Measurements from ENCODE around the gene KCNMA1. TPM values are rescaled to one million over a fixed set of nuclear protein-coding genes. Genes with fewer than 3 reads are reported as not detected.

Gene KCNMA1
- polyA plus RNA-seq, 1 donor from 2014 or later = 60.8 TPM

- no peaks in the 10 kb centered on the region for H3K9me2 ChIP-seq (ENCODE audit: insufficient read depth, low read length)
- no peak overlapping the region for H2AFZ ChIP-seq (ENCODE audit: low read depth, low read length)
- no peaks in the 10 kb centered on the region for H4K20me1 ChIP-seq (ENCODE audit: insufficient read depth)
- no peaks in the 10 kb centered on the region for H3K27me3 ChIP-seq (ENCODE audit: insufficient read depth, low read depth, low read length)
- no peak overlapping the region for H3K4me3 ChIP-seq (ENCODE audit: low read length)
- no peak overlapping the region for H3K9ac ChIP-seq (ENCODE audit: low read length)
- H3K36me3 ChIP-seq (ENCODE audit: insufficient read depth, low read length) = no peaks in the 10 kb centered on the region
- H3F3A ChIP-seq (ENCODE audit: insufficient read depth, low read length, poor library complexity, severe bottlenecking) = no peaks in the 10 kb centered on the region
- H3K9me3 ChIP-seq (ENCODE audit: low read length) = no peaks in the 10 kb centered on the region
- H3K79me2 ChIP-seq (replicated peaks; ENCODE audit: insufficient read depth, low read length) = no peaks in the 10 kb centered on the region
- H3K4me2 ChIP-seq (ENCODE audit: low read length) = no peak overlapping the region
- no peak for TF ChIP-seq EP300 (conservative IDR thresholded peaks at IDR 0.05; ENCODE audit: poor library complexity, severe bottlenecking)
- peak; percentile 91 for TF ChIP-seq SMC3 (conservative IDR thresholded peaks at IDR 0.05; ENCODE audit: poor library complexity)
- TF ChIP-seq, protein P1, sequence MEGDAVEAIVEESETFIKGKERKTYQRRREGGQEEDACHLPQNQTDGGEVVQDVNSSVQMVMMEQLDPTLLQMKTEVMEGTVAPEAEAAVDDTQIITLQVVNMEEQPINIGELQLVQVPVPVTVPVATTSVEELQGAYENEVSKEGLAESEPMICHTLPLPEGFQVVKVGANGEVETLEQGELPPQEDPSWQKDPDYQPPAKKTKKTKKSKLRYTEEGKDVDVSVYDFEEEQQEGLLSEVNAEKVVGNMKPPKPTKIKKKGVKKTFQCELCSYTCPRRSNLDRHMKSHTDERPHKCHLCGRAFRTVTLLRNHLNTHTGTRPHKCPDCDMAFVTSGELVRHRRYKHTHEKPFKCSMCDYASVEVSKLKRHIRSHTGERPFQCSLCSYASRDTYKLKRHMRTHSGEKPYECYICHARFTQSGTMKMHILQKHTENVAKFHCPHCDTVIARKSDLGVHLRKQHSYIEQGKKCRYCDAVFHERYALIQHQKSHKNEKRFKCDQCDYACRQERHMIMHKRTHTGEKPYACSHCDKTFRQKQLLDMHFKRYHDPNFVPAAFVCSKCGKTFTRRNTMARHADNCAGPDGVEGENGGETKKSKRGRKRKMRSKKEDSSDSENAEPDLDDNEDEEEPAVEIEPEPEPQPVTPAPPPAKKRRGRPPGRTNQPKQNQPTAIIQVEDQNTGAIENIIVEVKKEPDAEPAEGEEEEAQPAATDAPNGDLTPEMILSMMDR (IDR thresholded peaks at IDR 0.05; ENCODE audit: poor library complexity, severe bottlenecking) = peak; percentile 86
- peak; percentile 94 for TF ChIP-seq RAD21 (conservative IDR thresholded peaks at IDR 0.05)
- H3K27ac ChIP-seq (ENCODE audit: low read length) = no peak overlapping the region
Measured at GRCh38 chr10:77165445-77166208, 472.0 kb downstream of the KCNMA1 start.

GRCh38 chr10:77164616-77165311, 472.8 kb downstream of the KCNMA1 start:
- H3K9ac ChIP-seq (ENCODE audit: low read length) = no peak overlapping the region
- no peaks in the 10 kb centered on the region for H3K9me3 ChIP-seq (ENCODE audit: low read length)
- no peak overlapping the region for H3K27ac ChIP-seq (ENCODE audit: low read length)
- no peaks in the 10 kb centered on the region for H3K9me2 ChIP-seq (ENCODE audit: insufficient read depth, low read length)
- H3K36me3 ChIP-seq (ENCODE audit: insufficient read depth, low read length) = no peaks in the 10 kb centered on the region
- H3F3A ChIP-seq (ENCODE audit: insufficient read depth, low read length, poor library complexity, severe bottlenecking) = no peaks in the 10 kb centered on the region
- H4K20me1 ChIP-seq (ENCODE audit: insufficient read depth) = no peaks in the 10 kb centered on the region
- no peak overlapping the region for H3K4me3 ChIP-seq (ENCODE audit: low read length)
- H3K4me2 ChIP-seq (ENCODE audit: low read length) = no peak overlapping the region
- TF ChIP-seq TAF1 (IDR thresholded peaks at IDR 0.05; ENCODE audit: low read depth) (no peak), SMC3 (conservative IDR thresholded peaks at IDR 0.05; ENCODE audit: poor library complexity) (no peak), EP300 (conservative IDR thresholded peaks at IDR 0.05; ENCODE audit: poor library complexity, severe bottlenecking) (no peak)
- TF ChIP-seq, protein P2, sequence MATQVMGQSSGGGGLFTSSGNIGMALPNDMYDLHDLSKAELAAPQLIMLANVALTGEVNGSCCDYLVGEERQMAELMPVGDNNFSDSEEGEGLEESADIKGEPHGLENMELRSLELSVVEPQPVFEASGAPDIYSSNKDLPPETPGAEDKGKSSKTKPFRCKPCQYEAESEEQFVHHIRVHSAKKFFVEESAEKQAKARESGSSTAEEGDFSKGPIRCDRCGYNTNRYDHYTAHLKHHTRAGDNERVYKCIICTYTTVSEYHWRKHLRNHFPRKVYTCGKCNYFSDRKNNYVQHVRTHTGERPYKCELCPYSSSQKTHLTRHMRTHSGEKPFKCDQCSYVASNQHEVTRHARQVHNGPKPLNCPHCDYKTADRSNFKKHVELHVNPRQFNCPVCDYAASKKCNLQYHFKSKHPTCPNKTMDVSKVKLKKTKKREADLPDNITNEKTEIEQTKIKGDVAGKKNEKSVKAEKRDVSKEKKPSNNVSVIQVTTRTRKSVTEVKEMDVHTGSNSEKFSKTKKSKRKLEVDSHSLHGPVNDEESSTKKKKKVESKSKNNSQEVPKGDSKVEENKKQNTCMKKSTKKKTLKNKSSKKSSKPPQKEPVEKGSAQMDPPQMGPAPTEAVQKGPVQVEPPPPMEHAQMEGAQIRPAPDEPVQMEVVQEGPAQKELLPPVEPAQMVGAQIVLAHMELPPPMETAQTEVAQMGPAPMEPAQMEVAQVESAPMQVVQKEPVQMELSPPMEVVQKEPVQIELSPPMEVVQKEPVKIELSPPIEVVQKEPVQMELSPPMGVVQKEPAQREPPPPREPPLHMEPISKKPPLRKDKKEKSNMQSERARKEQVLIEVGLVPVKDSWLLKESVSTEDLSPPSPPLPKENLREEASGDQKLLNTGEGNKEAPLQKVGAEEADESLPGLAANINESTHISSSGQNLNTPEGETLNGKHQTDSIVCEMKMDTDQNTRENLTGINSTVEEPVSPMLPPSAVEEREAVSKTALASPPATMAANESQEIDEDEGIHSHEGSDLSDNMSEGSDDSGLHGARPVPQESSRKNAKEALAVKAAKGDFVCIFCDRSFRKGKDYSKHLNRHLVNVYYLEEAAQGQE (IDR thresholded peaks at IDR 0.05; ENCODE audit: borderline replicate concordance) = no peak
- no peaks in the 10 kb centered on the region for H3K27me3 ChIP-seq (ENCODE audit: insufficient read depth, low read depth, low read length)
- no peaks in the 10 kb centered on the region for H3K79me2 ChIP-seq (replicated peaks; ENCODE audit: insufficient read depth, low read length)
- no peak overlapping the region for H2AFZ ChIP-seq (ENCODE audit: low read depth, low read length)

Measured in neural cell (in vitro differentiated cells).